ENCODE measurements around the gene ADAD1. TPM values are rescaled to one million over a fixed set of nuclear protein-coding genes. Genes with fewer than 3 reads are reported as not detected.

Gene ADAD1
- total and polyA plus RNA-seq, 2 donors (not counting 3 experiments of a cell fraction or from before 2014, with no cell fraction given), result not detected

DNA sequence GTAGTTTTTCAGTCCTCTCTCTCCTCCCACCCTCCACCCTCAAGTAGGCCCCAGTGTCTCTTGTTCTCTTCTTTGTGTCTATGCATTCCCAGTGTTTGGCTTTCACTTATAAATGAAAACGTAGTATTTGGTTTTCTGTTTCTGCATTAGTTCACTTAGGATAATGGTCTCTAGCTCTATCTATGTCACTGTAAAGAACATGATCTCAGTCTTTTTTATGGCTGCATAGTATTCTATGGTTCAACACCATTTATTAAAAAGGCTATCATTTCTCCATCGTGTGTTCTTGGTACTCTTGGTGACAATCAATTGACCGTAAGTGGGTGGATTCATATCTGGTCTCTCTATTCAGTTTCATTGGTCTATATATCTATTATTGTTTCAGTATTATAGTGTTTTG is 96.4 kb downstream of the ADAD1 start:
- dilution Hi-C loops (cut with MboI; ENCODE audit: extremely low pct_ligation_motif_present, low sequenced_read_pairs), result no loop called here
- Histone ChIP-seq H4K20me1 (replicated peaks; ENCODE audit: control insufficient read depth, extremely low read depth, insufficient read depth, low read length) (no peaks in the 10 kb centered on the region), H3K9me3 (replicated peaks; ENCODE audit: control insufficient read depth, insufficient read depth, low read length) (no peaks in the 10 kb centered on the region), H3K4me3 (replicated peaks in 1 of 3; ENCODE audit: insufficient read depth in 1 of 3, low read depth in 1 of 3, low read length in 3 of 3) (no peak overlapping the region), H3K4me2 (ENCODE audit: insufficient read depth, low read length) (no peak overlapping the region), H3K36me3 (ENCODE audit: control insufficient read depth in 2 of 2, extremely low read depth in 1 of 2, insufficient read depth in 2 of 2, low read length in 2 of 2) (no peaks in the 10 kb centered on the region), H3K9ac (replicated peaks; ENCODE audit: extremely low read depth, insufficient read depth, low read length) (no peak overlapping the region), H3K9me1 (replicated peaks; ENCODE audit: control insufficient read depth, extremely low read depth, insufficient read depth, low read length) (no peaks in the 10 kb centered on the region), H3K27ac (ENCODE audit: insufficient read depth, low read depth, low read length) (no peak overlapping the region), H2AFZ (ENCODE audit: low read depth, low read length) (no peak overlapping the region), H3K27me3 (ENCODE audit: control insufficient read depth in 2 of 2, insufficient read depth in 2 of 2, low read length in 2 of 2) (peaks cover 0 to 2% of the 10 kb centered on the region in 2 experiments), H3K79me2 (ENCODE audit: control insufficient read depth, insufficient read depth, low read length) (no peaks in the 10 kb centered on the region), H3K4me1 (ENCODE audit: control insufficient read depth, extremely low read depth, insufficient read depth, low read length) (no peaks in the 10 kb centered on the region)
- intact Hi-C loops (cut with micrococcal nuclease), result no loop called here
- ChIA-PET CTCF (no interaction called here), POLR2A (no interaction called here)
- TF ChIP-seq GATA2 (IDR thresholded peaks at IDR 0.05; ENCODE audit: insufficient read depth, insufficient read length, low read depth, low read length) (no peak), POLR2A (IDR thresholded peaks at IDR 0.05; ENCODE audit: low read depth, low read length) (no peak)
- TF ChIP-seq, protein P1, sequence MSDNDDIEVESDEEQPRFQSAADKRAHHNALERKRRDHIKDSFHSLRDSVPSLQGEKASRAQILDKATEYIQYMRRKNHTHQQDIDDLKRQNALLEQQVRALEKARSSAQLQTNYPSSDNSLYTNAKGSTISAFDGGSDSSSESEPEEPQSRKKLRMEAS (IDR thresholded peaks at IDR 0.05; ENCODE audit: insufficient read depth, insufficient read length), result no peak
- BruUV-seq (replicated peaks), result no TSS peak
- DNase-seq (ENCODE audit: low read depth, low spot score) (no peak), FAIRE-seq (no peak)

DNA sequence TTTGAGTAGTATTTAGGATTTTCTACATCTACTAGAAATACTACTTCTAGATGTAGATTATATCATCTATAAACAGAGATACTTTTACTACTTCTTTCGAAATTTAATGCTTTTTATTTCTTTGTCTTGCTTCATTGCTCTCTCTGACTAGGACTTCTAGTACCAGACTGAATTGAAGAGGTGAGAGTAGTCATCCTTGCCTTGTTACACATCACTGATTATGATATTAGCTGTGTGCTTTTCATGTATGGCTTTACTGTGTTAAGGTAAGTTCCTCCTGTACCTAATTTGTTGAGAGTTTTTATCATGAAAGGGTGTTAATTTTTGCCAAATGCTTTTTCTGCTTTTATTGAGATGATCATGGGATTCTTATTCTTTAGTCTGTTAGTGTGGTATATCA is 97.3 kb downstream of the ADAD1 start:
- Histone ChIP-seq H3K4me3 (replicated peaks in 1 of 3; ENCODE audit: insufficient read depth in 1 of 3, low read depth in 1 of 3, low read length in 3 of 3) (no peak overlapping the region), H3K4me1 (ENCODE audit: control insufficient read depth, extremely low read depth, insufficient read depth, low read length) (no peaks in the 10 kb centered on the region), H3K9me3 (replicated peaks; ENCODE audit: control insufficient read depth, insufficient read depth, low read length) (no peaks in the 10 kb centered on the region), H3K79me2 (ENCODE audit: control insufficient read depth, insufficient read depth, low read length) (no peaks in the 10 kb centered on the region), H3K27me3 (ENCODE audit: control insufficient read depth in 2 of 2, insufficient read depth in 2 of 2, low read length in 2 of 2) (peaks cover 0 to 2% of the 10 kb centered on the region in 2 experiments), H3K4me2 (ENCODE audit: insufficient read depth, low read length) (no peak overlapping the region), H2AFZ (ENCODE audit: low read depth, low read length) (no peak overlapping the region), H3K9ac (replicated peaks; ENCODE audit: extremely low read depth, insufficient read depth, low read length) (no peak overlapping the region), H3K27ac (ENCODE audit: insufficient read depth, low read depth, low read length) (no peak overlapping the region), H3K9me1 (replicated peaks; ENCODE audit: control insufficient read depth, extremely low read depth, insufficient read depth, low read length) (no peaks in the 10 kb centered on the region), H3K36me3 (ENCODE audit: control insufficient read depth in 2 of 2, extremely low read depth in 1 of 2, insufficient read depth in 2 of 2, low read length in 2 of 2) (no peaks in the 10 kb centered on the region), H4K20me1 (replicated peaks; ENCODE audit: control insufficient read depth, extremely low read depth, insufficient read depth, low read length) (no peaks in the 10 kb centered on the region)
- ChIA-PET CTCF (no interaction called here), POLR2A (no interaction called here)
- dilution Hi-C loops (cut with MboI; ENCODE audit: extremely low pct_ligation_motif_present, low sequenced_read_pairs), result no loop called here
- TF ChIP-seq MYC (IDR thresholded peaks at IDR 0.05; ENCODE audit: low read depth, low read length), result no peak
- TF ChIP-seq, protein P1 (IDR thresholded peaks at IDR 0.05; ENCODE audit: insufficient read depth, insufficient read length), result no peak
- TF ChIP-seq, protein P2, sequence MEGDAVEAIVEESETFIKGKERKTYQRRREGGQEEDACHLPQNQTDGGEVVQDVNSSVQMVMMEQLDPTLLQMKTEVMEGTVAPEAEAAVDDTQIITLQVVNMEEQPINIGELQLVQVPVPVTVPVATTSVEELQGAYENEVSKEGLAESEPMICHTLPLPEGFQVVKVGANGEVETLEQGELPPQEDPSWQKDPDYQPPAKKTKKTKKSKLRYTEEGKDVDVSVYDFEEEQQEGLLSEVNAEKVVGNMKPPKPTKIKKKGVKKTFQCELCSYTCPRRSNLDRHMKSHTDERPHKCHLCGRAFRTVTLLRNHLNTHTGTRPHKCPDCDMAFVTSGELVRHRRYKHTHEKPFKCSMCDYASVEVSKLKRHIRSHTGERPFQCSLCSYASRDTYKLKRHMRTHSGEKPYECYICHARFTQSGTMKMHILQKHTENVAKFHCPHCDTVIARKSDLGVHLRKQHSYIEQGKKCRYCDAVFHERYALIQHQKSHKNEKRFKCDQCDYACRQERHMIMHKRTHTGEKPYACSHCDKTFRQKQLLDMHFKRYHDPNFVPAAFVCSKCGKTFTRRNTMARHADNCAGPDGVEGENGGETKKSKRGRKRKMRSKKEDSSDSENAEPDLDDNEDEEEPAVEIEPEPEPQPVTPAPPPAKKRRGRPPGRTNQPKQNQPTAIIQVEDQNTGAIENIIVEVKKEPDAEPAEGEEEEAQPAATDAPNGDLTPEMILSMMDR (IDR thresholded peaks at IDR 0.05; ENCODE audit: extremely low read depth in 1 of 2, insufficient read depth in 1 of 2, low read depth in 1 of 2, low read length in 2 of 2), result no peak
- FAIRE-seq, result no peak
- intact Hi-C loops (cut with micrococcal nuclease), result no loop called here
- no TSS peak for BruUV-seq (replicated peaks)
- DNase-seq (ENCODE audit: low read depth, low spot score), result no peak

Measured in endothelial cell of umbilical vein (primary cell).